ENCODE results near the gene MFNG.

The MFNG gene

GRCh38 chr22:37459206-37459605, 27.0 kb downstream of the MFNG start:
- Mint-ChIP-seq H3K27ac (no peak overlapping the region), H3K4me3 (no peak overlapping the region), H3K36me3 (peaks cover 25% of the 10 kb centered on the region), H3K9me3 (no peaks in the 10 kb centered on the region), H3K4me1 (peaks cover 10% of the 10 kb centered on the region)
- DNase-seq (ENCODE audit: low spot score in 2 of 2) (no peak), ATAC-seq (no peak)

DNA sequence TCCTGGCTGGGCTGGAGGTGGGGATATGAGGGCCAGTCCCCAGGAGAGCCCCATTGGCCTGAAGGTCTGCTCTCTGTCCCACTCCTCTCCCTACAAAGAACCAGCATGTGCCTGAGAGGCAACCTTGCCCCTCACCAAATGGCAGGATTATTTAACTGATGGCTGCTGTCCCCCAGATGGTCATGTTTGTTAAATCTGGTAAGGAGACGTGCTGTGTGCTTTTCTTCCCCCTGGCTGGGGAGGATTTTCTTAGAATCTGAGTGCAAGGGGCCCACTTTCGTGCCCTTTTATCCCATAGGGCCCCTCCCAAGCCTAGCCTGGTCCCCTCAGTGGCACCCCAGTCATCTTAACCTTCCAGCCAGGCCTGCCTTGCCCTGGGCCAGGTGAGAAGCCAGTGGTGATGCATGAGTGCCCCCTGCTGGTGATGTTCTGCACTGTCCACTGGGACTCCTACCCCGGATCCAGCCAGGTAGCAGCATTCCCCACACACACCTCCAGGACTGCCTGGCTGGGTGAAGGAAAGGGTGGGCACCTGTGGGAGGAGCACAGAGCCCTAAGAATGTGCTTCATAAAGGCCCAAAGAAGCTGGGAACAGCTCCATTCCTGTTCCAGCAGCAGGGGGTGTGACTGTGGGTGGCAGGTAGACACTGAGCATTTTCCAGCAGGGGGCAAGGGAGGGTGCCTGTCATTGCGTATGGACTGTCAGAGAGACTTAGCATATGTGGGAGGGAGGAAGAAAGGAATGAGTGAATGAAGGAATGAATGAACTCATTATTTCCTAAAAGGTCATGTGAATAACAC, 28.9 kb downstream of the MFNG start:
- peak; percentile 96 for ATAC-seq
- no peaks in the 10 kb centered on the region for H3K9me3 Mint-ChIP-seq

DNA sequence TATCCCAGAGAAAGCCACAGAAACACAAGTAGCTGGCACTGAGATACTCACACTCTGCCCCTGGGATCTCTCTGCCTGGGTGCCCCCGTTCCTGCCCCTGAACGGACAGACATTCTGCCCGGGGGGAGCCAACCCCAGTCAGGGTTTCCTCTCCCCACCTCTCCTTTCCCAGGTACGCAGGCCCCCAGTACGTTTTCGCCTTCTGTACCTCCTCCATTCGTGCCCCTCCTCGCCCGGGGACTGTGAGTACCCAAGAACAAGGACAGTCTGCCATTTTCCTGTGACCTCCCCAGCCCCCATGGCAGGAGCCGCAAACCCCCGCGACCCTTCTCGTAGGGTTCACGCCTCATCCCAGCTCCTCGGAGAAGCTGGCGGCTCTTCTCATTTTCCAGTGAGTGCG, 29.8 kb downstream of the MFNG start:
- Mint-ChIP-seq H3K4me1 (peaks cover 7% of the 10 kb centered on the region), H3K9me3 (no peaks in the 10 kb centered on the region), H3K27ac (no peak overlapping the region), H3K36me3 (peaks cover 18% of the 10 kb centered on the region), H3K4me3 (no peak overlapping the region)
- DNase-seq (ENCODE audit: low spot score in 2 of 2) (no peak), ATAC-seq (no peak)

More for the DNA sequence above, 28.9 kb downstream of the MFNG start:
- no peak overlapping the region for H3K27ac Mint-ChIP-seq
- H3K4me1 Mint-ChIP-seq = peaks cover 7% of the 10 kb centered on the region
- peak; percentile 87 to 94 for DNase-seq (ENCODE audit: low spot score in 2 of 2)
- H3K4me3 Mint-ChIP-seq = no peak overlapping the region
- peaks cover 25% of the 10 kb centered on the region for H3K36me3 Mint-ChIP-seq

DNA sequence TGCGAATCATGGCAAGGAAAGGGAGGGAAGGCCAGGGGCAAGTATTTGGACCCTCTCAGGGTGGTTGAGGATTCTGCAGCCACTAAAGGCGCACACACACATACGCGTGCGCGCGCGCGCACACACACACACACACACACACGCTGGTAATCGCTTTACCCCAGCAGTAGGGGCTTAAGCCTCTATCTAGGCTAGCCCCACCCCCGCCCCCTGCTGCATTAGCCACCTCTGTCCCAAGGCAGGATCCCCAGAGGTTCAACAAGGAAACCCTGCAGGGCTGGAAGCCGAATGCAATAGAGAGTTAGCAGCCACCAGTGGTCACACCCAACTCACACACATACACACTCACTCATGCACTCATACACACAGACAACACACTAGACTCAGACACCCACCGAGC, 30.3 kb downstream of the MFNG start:
- H3K9me3 Mint-ChIP-seq = no peaks in the 10 kb centered on the region
- no peak overlapping the region for H3K27ac Mint-ChIP-seq
- no peak overlapping the region for H3K4me3 Mint-ChIP-seq
- no peak for DNase-seq (ENCODE audit: low spot score in 2 of 2)
- ATAC-seq = no peak
- H3K4me1 Mint-ChIP-seq = peaks cover 7% of the 10 kb centered on the region
- H3K36me3 Mint-ChIP-seq = peaks cover 18% of the 10 kb centered on the region

DNA sequence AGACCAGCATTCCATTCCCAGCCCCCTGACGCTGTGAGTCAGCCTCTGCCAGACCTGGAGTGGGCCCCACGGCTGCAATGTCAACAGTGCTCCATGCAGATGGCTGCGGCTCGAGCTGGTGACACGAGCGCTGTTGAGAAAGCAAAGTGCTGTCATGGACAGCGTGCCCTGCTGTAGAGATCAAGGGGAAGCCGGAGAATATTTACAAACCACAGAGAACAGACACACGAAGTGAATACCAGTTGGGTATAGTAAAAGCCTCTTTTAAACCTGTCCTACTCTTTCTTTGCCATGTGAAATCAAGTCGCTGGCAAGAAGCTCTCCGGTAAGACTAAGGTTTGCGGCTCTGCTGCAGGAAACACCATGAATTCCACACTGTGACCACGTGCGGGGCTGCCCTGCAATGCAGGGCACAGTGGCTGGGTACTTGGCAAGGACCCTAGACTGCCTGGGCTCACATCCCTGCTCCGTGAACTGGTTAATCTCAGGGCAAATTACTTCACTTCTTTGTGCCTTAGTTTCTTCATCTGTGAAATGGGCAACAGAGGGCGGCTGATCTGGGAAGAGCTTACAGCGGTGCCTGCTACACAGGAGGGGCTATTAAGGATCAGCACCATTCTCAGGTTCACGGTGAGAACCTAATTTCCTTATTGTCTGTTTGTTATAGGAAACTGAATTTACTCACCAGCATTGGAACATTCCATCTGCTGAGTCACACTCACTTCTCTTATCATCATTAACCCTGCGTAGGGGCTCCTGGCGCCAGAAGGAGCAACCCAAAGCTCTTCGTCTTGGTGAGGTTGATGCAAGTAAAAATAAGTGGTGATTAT, 31.1 kb downstream of the MFNG start:
- Mint-ChIP-seq H3K4me1 (peaks cover 7% of the 10 kb centered on the region), H3K9me3 (no peaks in the 10 kb centered on the region), H3K36me3 (peaks cover 18% of the 10 kb centered on the region), H3K27ac (no peak overlapping the region), H3K4me3 (no peak overlapping the region)
- DNase-seq (ENCODE audit: low spot score in 2 of 2) = no peak
- ATAC-seq = no peak

DNA sequence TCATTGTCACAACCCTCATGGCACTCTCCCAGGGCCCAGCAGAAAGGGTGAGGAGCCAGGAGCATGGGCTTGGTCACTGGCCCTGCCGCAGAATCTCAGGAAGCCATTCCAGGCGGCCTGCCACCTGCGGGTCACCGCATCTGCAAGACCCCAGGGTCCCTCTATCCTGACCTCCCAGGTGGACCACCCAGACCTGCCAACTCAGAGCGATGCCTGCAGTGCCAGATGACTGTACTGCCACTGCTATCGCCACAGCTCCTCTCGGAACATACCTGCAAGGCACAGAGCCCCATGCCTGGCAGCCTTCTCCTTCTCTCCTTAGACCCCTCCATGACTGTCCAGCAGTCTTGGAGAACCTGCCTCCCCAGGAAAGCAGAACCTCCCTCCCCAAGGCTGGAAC, 32.5 kb downstream of the MFNG start:
- ATAC-seq (no peak), DNase-seq (ENCODE audit: low spot score in 2 of 2) (no peak)
- H3K36me3 Mint-ChIP-seq = peaks cover 7% of the 10 kb centered on the region
- peaks cover 7% of the 10 kb centered on the region for H3K4me1 Mint-ChIP-seq
- H3K4me3 Mint-ChIP-seq = no peak overlapping the region
- H3K9me3 Mint-ChIP-seq = no peaks in the 10 kb centered on the region
- H3K27ac Mint-ChIP-seq = no peak overlapping the region

DNA sequence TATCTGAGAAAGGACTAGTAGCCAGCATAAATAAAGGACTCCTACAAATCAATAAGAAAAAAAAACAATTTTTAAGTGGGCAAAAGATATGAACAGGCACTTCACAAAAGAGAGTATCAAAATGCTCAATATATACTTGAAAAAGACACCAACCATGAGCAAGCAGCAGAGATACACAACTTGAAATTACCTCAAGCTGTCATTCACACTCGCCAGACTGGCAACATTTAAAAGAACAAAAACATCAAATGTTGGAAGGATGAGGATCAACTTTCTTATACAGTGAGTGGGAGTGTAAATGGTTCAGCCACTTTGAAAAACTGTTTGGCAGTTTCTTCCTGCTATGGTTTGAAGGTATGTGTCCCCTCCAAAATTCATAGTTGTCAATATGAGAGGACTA, 35.0 kb downstream of the MFNG start:
- DNase-seq (ENCODE audit: low spot score in 2 of 2) (no peak), ATAC-seq (no peak)
- no peaks in the 10 kb centered on the region for H3K36me3 Mint-ChIP-seq
- H3K4me3 Mint-ChIP-seq = no peak overlapping the region
- peak overlapping the region; percentile 32 for H3K27ac Mint-ChIP-seq
- no peaks in the 10 kb centered on the region for H3K9me3 Mint-ChIP-seq
- no peaks in the 10 kb centered on the region for H3K4me1 Mint-ChIP-seq

DNA sequence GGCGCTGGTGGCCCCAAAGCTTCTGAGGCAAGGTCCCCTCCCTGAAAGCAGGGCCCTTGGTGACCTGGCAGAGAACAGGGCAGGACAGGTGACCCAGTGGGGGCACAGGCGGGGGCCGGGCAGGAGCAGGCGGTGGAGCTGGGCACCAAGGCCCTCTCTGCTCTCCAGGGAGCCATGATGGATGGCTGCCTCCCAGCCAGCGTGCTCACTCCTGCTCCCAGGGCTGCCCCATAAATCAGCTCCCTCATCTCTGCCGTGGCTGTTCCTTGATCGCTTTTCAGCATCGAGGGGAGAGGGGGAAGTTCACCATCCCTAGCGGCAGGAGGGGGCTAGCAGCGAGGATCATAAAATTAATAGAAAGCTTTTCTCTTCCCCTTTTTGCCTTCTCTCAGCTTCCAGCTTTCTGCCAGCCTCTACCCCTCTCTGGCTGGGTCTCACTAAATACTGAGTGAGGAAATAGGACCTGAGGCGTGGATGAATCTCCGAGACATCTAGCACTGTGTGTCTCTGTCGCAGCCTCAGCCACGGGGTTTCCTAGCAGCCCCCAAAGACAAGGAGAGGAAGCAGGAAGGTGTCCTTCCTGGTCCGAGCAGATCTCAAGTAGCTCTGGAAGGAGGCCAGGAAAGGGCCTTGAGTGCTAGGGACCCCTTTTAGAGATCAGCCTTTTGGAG, 36.7 kb downstream of the MFNG start:
- no peaks in the 10 kb centered on the region for H3K36me3 Mint-ChIP-seq
- ATAC-seq (no peak), DNase-seq (ENCODE audit: low spot score in 2 of 2) (no peak)
- no peaks in the 10 kb centered on the region for H3K9me3 Mint-ChIP-seq
- peak overlapping the region; percentile 17 for H3K27ac Mint-ChIP-seq
- no peak overlapping the region for H3K4me3 Mint-ChIP-seq
- no peaks in the 10 kb centered on the region for H3K4me1 Mint-ChIP-seq

- no peaks in the 10 kb centered on the region for H3K9me3 Mint-ChIP-seq
- no peaks in the 10 kb centered on the region for H3K36me3 Mint-ChIP-seq
- no peak overlapping the region for H3K4me3 Mint-ChIP-seq
- H3K27ac Mint-ChIP-seq = peak overlapping the region; percentile 17
- no peak for ATAC-seq
- no peak for DNase-seq (ENCODE audit: low spot score in 2 of 2)
- peaks cover 6% of the 10 kb centered on the region for H3K4me1 Mint-ChIP-seq
Measured at GRCh38 chr22:37448516-37449127, 37.6 kb downstream of the MFNG start.

GRCh38 chr22:37445501-37445900, 40.7 kb downstream of the MFNG start:
- DNase-seq (ENCODE audit: low spot score in 2 of 2) (no peak), ATAC-seq (no peak)
- Mint-ChIP-seq H3K4me1 (peaks cover 21% of the 10 kb centered on the region), H3K36me3 (no peaks in the 10 kb centered on the region), H3K4me3 (no peak overlapping the region), H3K9me3 (no peaks in the 10 kb centered on the region), H3K27ac (no peak overlapping the region)

DNA sequence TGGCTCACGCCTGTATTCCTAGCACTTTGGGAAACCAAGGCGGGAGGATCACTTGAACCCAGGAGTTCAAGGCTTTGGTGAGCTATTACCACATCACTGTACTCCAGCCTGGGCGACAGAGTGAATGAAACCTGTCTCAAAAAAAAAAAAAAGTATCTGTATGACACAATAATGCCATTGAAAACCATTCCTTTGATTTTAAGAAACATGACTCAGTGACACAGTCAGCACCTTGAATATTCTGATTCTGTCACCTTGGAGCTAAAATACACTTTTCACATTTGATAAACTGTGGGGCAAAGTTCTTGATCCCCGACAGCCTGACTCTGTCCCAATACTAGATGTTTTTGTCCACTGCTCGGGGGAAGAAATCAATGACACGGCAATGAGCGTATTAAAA, 42.2 kb downstream of the MFNG start:
- Mint-ChIP-seq H3K27ac (no peak overlapping the region), H3K4me3 (no peak overlapping the region), H3K4me1 (peaks cover 21% of the 10 kb centered on the region), H3K36me3 (no peaks in the 10 kb centered on the region), H3K9me3 (no peaks in the 10 kb centered on the region)
- DNase-seq (ENCODE audit: low spot score in 2 of 2) = no peak
- ATAC-seq = peak; percentile 82

- Mint-ChIP-seq H3K4me1 (peaks cover 21% of the 10 kb centered on the region), H3K4me3 (no peak overlapping the region), H3K27ac (no peak overlapping the region), H3K9me3 (no peaks in the 10 kb centered on the region), H3K36me3 (no peaks in the 10 kb centered on the region)
- no peak for DNase-seq (ENCODE audit: low spot score in 2 of 2)
- ATAC-seq = no peak
Measured at GRCh38 chr22:37443086-37443485, 43.1 kb downstream of the MFNG start.

GRCh38 chr22:37442537-37442936, 43.6 kb downstream of the MFNG start:
- no peak overlapping the region for H3K27ac Mint-ChIP-seq
- peak; percentile 68 for ATAC-seq
- no peak overlapping the region for H3K4me3 Mint-ChIP-seq
- DNase-seq (ENCODE audit: low spot score in 2 of 2) = no peak
- peaks cover 21% of the 10 kb centered on the region for H3K4me1 Mint-ChIP-seq
- H3K36me3 Mint-ChIP-seq = no peaks in the 10 kb centered on the region
- H3K9me3 Mint-ChIP-seq = no peaks in the 10 kb centered on the region

DNA sequence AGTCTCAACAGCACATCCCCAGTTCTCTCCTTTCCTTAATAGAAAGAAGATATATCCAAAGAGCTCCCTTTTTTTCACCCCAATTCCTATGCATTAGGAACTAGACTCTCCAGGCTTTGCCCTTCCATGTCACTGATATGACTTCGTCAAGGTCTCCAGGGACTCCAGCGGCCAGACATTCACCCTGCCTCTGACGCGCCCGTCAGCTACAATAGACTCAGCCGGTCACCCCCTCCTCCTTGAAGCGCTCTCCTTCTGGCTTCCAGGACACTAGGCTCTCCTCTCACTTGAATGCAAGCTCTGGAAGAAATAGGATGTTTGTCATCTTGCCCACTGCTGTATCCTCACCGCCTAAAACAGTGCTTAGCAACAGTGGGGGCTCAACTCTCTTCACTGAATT, 44.0 kb downstream of the MFNG start:
- ATAC-seq (no peak), DNase-seq (ENCODE audit: low spot score in 2 of 2) (no peak)
- Mint-ChIP-seq H3K4me1 (peaks cover 21% of the 10 kb centered on the region), H3K27ac (no peak overlapping the region), H3K9me3 (no peaks in the 10 kb centered on the region), H3K36me3 (no peaks in the 10 kb centered on the region), H3K4me3 (no peak overlapping the region)

GRCh38 chr22:37440875-37441274, 45.3 kb downstream of the MFNG start:
- no peaks in the 10 kb centered on the region for H3K36me3 Mint-ChIP-seq
- H3K27ac Mint-ChIP-seq = no peak overlapping the region
- H3K9me3 Mint-ChIP-seq = no peaks in the 10 kb centered on the region
- ATAC-seq (no peak), DNase-seq (ENCODE audit: low spot score in 2 of 2) (no peak)
- H3K4me3 Mint-ChIP-seq = no peak overlapping the region
- peaks cover 21% of the 10 kb centered on the region for H3K4me1 Mint-ChIP-seq
